Right lobe of liver (tissue), 4 donors: ENCODE results near the gene IGFALS.

Experiments used
- CTCF ChIP-seq, 4 donors: fragments of 200-600 bp in 3 of 4; fragments of 450-650 bp in 1 of 4; IDR thresholded peaks; one replicate each; pipeline versions ENCODE4 v1.5.1 to v1.8.0; 2016 to 2022; ENCODE audit warnings: antibody characterized with exemption in 4 of 4, mild to moderate bottlenecking in 2 of 4
- POLR2A ChIP-seq: fragments of 450-650 bp; IDR thresholded peaks from one replicate; pipeline ENCODE4 v1.6.1; 2017; ENCODE audit warnings: antibody characterized with exemption, mild to moderate bottlenecking
- donor health status: DM: no; HTN: no; CAD: no.
- donor health status: DM: no; HTN: no; CAD: no.
- donor health status: DM: no; HTN: yes; CAD: no.

GRCh38 chr16:1790261-1790610 lies 3.3 kb downstream of the IGFALS start:
- TF ChIP-seq CTCF (IDR thresholded peaks at IDR 0.05) (no peak), POLR2A (no peak)
